CD4-positive, alpha-beta T cell treated with Interleukin-2 at 100 ng/mL for 4 hours (primary cell): ENCODE data around the gene COBLL1.

Experiments
- DNase-seq: peaks from one replicate; pipeline ENCODE4 v3.0.0-alpha.2; 2020; ENCODE audit warnings: low spot score

COBLL1 gene

DNA sequence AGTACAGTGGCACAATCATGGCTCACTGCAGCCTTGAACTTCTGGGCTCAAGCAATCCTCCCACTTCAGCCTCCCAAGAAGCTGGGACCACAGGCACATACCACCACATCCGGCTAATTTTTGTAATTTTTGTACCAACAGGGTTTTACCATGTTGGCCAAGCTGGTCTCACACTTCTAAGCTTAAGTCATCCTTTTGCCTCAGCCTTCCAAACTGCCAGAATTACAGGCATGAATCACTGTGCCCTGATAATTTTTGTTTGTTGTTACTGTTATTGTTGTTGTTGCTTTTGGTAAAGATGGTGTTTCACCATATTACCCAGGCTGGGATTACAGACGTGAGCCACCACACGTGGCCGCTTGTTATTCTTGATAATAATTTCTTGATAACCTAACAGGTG, 10.5 kb upstream of the COBLL1 start:
- DNase-seq: no peak

DNA sequence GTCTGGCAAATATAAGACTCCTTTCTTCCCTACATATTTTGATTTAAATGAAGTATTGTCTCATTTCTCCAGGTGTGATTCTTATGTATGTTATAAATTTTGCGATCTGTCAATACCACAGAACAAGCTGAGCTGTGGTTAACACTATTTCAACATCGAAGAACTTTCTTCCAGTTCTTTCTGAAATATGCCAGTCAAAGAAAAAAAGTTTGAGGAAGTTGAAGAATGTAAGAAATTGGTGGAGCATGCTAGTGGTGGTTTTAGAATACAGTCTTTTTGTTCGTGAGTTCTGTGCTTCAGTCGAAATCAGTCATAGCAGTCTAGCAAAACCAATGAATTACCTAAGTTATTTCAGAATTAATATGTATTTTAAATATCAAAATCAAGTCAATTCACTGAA, 8.6 kb upstream of the COBLL1 start:
- no peak for DNase-seq

DNA sequence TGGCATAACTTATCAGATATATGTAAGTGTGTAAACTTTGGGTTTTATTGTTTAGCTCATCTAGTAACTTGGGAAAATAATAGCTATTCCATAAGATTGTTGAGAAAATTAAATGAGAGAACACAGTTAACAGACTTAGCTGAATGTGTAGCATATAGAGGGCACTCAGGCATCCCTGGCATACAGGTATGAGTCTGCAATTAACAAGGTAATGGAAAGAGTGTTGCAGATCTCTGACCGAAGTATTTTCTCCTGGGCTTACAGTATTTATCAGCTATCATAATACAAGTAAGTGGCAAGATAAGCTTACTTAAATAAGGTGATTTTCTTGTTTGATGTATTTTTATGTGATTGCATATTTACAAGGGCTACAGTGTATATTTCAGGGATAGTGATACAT, 7.9 kb upstream of the COBLL1 start:
- DNase-seq: no peak

DNA sequence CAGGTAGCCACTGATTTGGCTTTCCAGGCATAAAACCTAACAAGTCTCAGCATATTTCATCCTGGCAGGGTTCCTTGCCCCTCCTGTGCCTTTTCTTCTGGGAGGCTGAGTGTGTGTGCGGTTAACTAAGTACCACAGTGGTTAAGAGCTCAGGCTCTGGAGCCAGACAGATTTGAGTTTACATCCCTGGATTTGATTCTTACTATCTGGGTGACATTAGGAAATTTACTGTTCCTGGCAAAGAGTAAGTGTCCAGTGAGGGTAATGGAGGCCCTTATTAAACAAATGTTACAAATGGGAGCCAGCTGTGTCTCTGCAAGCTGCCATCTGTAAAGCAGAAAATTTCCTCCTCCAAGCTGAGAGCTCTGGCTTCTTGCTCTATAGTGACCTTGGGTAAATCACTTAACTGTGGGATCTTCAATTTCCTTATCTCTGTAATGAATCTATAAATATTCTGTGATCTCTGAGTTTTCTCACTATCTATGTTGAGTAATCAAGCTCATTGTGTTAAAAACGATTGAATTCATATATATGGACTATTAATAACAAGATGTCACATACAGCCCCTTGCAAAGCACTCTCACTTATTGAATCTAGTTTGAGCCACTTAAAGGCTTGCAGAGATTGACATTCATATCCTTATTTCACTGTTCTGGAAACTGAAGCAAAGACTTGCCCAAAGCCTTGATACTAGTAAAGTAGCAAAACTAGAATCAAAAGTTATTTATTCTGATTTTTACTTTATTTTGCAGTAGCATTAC, 6.5 kb upstream of the COBLL1 start:
- DNase-seq: no peak

DNA sequence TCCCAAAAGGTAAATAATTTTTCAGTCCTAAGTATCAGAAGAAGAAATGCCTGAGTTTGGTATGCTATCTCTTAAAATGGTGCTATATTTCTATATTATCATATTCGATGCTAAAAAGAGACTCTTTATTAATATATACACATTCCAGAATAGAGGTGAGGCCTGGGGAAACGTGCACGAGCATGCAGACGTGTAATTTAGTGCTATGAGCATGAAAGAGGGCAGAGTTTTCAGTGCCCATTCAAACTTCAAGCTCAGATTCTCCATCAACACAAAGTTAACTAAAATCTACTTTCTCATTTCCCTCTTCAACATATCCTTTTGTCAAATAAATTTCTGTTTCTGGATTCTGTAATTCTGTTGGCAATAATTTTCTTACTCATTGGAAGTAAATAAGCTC, 5.7 kb upstream of the COBLL1 start:
- DNase-seq: no peak

DNA sequence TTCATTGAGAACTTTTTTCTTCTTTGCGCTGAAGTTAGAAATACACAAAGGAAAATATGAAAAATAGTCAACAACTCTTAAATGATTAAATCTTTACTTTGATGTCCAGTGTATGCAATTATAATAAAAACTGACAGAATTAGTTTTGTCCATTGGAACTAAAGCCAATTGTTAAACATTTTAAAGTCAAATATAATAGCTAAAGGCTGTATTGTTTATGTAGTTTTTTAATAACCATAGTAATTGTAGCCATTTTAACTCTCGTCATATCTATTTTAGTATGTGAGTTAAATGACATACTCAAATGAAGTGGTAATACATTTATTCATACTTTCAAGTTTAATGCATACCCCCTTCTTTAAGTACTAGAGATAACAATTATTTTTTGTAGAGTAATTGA, 4.7 kb upstream of the COBLL1 start:
- no peak for DNase-seq

DNA sequence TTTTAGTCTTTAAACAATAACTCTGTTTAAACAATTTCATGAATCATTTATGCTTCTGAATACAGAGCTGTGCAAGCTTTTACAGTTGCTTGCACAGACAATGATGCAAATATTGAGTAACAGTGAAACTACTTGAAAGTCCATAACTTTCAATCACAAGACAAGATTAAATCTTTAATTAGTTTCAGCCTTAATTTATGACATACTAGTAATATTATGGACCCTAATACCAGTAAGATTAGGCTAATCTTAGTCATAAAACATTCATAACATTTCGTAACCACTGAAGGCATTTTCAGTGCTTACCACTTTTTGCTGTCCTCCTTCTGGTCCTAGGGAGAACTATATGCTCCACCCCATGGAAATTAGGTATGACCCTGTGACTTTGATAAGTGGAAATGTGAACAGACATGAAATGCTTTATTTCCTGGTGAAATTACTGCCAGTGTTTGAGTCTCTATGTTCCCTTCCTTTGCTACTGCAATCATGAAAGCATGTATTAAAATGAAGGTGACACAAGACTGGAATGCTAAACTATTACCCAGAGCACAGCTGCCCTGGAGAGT, 1.8 kb upstream of the COBLL1 start:
- DNase-seq: no peak

DNA sequence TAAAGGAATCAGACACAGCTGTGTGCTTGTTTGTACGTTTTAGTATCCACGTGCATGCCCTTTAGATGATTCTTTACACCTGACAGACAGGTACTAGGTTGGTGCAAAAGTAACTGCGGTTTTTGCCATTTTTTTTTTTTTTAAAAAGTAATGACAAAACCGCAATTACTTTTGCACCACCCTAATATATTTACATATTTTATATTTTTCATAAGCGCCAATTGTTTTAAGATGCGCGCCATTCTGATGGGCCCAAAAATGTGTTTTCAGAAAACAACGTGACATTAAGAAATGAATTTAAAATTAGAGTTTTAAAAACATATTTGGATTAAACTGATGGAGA, 972 bp upstream of the COBLL1 start:
- DNase-seq: no peak

DNA sequence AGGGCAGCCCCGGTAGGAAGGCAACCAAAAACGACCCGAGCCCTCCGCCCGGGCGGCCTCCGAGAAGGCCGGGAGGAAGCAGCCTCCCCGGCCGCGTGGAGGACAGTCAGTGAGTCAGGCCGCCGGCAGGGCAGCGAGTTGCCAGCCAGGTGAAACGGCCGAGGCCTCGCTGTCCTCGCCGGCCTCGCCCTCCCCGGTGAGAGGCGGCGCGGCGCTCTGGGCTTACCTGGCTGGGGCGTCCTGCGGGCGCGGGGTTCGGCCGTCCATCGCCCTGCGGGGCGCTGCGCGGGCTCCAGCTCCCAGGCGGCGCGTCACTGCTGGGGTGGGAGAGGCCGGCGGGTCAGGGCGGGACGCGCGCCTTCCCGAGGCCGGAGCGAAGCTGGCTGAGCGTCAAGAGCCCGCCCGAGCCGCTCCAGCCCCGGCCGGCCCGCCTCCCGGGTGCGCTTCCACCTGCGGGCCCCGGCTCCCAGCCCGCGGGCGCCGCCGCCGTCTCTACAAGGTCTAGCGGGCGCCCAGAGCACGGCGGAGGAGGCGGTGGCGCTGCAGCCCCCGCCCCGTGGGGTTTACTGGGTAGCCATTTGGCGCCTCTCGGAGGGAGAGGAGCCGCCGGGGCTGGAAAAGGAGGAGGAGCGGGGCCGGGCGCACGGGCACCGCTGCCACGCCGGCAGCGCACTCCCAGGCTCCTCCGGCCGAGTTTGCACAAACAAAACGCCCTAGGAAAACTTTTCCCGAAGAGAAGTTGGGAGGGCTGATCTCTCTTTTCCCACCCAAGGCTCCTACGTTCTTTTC, 499 bp downstream of the COBLL1 start:
- no peak for DNase-seq

DNA sequence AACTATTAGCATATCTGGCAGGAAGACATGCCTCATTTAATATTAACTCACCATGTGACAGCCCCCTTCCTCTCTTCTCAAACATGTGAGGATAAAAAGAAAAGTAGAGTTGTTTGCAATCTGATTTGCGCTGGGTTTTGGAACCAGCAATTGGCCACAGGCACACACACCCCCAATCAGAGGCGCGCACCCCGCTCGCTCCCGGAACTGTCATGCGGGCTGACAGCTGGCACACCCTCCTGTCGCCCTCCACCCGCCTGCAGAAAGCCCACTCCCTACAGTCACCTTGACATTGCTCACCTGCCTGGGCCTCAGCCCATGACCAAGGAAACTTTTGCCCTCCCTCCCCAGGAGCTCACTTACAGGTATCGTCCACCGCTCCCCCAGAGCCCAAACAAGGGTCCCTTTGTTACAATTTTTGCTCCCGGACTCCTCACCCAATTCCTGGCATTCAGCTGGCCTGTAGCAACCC, 1.1 kb downstream of the COBLL1 start:
- no peak for DNase-seq

DNA sequence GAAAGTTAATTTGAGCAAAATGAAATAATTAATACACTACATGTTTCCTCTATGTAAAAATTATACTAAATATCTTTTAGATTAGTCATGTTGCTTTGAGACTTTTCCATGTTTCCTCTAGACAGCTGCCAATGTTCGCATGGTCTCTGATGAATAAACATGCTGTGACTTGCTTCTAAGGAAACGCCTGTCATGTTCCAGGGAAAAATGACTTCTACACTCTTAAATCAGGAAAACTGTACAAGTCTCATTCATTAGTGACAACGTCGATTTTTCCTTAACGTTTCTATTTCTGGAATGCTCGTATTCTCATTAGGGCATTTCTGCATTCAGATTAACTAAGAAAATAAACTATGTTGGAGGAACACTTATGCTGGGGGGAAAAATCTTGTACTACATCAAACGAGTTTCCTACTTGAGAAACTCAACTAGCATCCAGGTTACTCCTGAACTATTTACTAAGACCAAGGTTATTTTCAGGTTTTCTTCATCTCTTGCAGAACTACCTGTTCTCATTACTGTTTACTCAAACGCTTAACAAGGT, 1.6 kb downstream of the COBLL1 start:
- DNase-seq: no peak

DNA sequence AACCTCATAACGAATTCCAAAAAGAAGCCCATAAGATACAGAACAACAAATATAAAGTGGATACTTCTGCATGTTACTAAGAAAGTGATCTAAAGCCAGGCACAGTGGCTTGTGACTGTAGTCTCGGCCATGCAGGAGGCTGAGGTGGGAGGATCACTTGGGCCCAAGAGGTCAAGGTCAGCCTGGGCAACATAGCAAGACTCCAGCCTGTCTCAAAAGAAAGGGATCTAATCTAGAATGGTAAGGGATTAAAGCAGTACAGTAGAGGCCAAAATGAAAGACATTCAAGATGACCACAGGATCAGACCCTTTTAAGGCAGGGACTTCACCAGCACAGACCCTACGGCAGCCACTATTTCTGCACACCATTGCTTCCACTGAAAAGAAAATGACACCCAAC, 3.8 kb downstream of the COBLL1 start:
- no peak for DNase-seq

DNA sequence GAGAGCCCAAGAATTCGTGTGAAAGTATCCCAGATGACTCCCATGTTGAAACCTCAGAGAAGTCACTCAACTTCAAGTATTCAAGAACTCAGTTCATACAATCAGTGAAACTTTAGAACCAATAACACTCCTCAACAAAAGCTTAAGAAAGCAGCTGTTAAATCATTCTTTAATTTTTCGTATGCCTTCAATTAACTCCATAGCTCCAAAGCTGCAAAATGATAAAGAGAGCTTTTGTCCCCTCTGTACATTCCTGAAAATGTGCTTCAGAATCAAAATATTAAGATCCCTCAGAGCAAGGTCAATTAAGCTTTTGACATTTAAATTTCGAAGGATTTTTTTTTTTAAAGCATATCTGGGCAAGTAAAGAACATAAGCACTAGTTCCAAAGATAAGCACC, 4.7 kb downstream of the COBLL1 start:
- no peak for DNase-seq

DNA sequence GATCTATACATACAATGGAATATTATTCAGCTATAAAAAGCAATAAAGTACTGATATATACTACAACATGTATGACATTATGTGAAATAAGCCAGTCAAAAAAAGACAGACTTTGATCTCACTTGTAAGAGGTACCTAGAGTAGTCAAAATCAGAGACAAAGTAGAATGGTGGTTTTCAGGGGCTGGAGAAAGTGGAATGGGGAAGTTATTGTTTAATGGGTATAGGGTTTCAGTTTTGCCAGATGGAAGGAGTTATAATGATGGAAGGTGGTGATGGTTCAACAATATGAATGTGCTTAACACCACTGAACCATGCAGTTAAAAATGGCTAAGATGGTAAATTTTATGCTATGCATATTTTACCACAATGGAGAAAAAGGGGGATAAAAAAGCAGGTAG, 6.3 kb downstream of the COBLL1 start:
- DNase-seq: no peak

DNA sequence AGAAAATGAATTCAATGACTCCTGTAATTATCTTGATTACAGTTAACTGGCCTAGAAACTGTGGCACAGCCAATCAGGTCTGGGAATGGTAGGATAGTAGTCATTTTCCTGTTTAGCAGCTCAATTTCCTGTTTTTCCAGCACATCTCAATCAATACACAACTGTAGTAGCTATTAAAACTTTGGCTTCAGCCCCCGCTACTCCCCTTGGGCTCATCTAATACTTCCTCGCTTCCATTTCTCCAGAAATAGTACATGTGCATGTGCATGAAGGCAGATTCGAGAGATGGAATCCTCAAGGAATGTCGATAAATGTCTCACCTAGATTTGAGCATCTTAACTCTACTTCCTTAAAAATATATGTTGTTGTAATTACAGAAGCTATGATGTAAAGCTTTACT, 9.7 kb downstream of the COBLL1 start:
- no peak for DNase-seq

DNA sequence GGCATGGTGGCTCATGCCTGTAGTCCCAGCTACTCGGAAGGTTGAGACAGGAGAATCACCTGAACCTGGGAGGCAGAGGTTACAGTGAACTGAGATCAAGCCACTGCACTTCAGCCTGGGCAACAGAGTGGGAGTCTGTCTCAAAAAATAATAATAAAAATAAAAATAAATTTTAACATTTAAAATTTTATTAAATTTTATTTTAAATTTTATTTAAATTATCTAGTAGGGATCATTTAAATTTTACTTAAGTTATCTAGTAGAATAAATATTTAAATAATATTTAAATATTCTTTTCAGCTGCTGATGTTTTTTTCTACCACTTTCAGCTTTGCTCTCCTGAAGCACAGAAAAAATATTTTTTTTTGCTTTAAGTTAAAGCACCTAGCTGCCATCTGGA, 10.4 kb downstream of the COBLL1 start:
- DNase-seq: no peak

DNA sequence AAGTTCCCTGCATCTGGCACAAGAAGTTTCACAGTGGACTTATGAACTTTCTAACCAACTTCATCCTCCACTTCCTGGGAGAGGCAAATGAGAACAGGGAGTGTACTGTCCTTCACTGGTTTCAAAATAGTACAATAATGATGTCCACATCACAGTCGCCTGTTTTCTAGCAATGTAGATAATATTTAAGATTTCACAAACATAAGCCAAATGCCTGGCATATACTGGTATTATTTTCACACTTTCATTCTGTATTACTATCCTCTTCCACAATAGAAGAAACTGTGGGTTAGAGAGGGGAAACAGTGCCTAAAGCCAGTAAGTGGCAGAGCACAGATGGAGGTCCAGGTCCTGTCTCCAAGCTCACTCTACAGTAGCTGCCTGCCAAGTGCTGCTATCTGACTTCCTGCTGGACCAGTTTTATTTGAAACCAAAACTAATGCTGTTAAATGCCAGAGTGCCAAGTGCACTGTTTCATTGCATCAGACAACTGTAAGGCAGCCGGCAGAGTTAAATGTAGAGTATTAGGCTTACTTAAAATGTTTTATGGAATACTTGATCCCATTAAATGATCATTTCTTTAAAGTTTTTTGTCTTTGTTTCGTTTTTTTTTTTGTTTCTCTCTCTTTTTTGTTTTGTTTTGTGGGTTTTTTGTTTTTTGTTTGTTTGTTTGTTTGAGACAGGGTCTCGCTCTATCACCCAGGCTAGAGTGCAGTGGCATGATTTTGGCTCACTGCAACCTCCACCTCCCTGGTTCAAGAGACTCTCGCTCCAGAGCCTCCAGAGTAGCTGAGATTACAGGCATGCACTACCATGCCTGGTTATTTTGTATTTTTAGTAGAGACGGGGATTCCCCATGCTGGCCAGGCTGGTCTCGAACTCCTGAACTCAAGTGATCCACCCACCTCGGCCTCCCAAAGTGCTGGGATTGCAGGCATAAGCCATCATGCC, 15.1 kb downstream of the COBLL1 start:
- no peak for DNase-seq

DNA sequence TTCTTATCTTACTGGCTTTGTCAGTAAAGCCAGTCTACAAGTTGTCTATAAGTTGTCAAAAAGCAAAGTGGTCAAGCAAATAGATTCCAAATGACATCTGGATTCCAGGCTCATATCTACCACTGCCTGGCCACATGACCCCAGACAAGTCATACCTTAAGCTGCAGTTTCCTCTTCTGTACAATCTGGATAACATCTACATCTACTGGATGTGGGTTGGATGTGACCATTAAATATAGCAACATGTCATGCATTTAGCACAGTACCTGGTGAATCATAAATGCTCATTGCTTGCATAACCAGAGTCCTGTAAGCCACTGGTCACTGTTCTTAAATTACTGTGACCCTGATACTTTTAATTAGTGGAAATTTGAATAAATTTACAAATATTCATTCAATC, 16.8 kb downstream of the COBLL1 start:
- DNase-seq: no peak

DNA sequence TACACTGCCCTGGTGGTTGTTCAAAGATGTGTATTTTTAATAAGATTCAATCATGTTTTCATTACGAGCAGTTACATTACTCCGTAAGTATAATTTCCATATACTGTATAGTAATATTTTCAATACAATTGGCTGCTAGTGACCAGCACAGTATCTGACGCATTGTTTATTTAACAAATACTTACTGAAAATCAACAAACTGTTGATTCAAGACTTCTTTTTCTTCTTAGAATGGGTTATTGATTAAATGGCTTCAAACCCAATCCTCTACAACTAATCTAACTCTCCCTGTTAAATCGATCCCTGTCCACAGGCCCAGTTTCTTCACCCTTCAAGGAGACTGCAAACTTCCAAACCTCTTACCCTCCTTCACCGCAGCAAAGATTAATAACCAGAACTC, 18.5 kb downstream of the COBLL1 start:
- DNase-seq: no peak

DNA sequence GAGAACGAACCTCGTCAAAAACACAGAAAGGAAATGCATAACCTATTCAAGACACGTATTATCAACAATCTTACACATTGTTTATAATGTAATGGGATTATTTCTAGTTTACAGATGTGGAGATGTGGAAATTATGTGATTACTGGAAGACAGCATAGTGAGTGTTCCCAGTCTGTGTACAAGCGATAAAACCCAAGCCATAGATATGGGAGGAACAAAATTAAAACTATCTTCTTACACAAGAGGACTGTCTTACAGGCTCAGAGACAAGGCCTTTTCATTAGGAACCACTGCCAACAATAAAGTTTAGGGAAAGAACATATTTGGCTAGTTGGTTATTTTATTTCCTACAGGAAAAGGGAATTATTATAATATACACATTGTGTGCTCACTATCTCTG, 20.3 kb downstream of the COBLL1 start:
- DNase-seq: no peak

DNA sequence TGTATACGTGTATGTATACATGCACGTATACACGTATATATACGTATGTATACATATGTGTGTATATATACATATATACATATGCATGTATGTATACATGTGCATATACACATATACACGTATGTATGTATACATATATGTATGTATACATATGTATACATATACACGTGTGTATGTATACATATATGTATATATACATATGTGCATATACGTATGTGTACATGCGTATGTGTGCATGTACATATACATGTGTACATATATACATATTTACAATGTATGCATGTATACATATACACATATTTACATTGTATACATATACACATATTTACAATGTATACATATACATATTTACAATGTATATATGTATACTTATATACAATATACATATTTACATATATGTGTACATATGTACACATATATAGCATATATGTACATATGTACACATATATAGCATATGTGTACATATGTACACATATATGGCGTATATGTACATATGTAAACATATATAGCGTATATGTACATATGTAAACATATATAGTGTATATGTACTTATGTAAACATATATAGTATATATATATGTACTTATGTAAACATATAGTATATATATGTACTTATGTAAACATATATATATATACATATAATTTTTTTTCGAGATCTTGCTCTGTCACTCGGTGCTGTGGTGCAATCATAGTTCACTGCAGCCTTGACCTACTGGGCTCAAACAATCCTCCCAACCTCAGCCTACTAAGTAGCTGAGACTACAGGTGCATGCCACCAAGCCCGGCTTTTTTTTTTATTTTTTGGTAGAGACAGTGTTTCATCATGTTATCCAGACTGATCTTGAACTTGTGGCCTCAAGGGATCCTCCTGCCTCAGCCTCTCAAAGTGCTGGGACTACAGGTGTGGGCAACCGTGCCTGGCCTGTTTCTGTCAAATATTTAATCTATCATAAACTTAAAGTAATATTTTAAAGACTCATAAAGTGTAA, 23.2 kb downstream of the COBLL1 start:
- DNase-seq: no peak
